DOHH2 (cell line): ENCODE data around the gene STARD13.

Experiments
- H3F3A ChIP-seq: fragments of 200-600 bp; sonication (generic), shearing (Covaris generic); 2 replicates; pipeline ENCODE4 v1.6.0; 2016; ENCODE audit warnings: antibody characterized with exemption, mild to moderate bottlenecking; ENCODE audit not compliant: control insufficient read depth, insufficient read depth
- H3K27ac ChIP-seq: fragments of 200-600 bp; sonication (generic); 2 replicates; pipeline ENCODE4 v1.5.1; 2014; ENCODE audit warnings: low read depth, mild to moderate bottlenecking, low read length, moderate library complexity
- H3K27me3 ChIP-seq: fragments of 200-600 bp; sonication (generic); 2 replicates; pipeline ENCODE4 v1.6.1; 2014; ENCODE audit warnings: mild to moderate bottlenecking, low read length, mixed read lengths; ENCODE audit not compliant: control insufficient read depth
- H3K36me3 ChIP-seq: fragments of 200-600 bp; sonication (generic); 2 replicates; pipeline ENCODE4 v1.6.1; 2014; ENCODE audit warnings: mild to moderate bottlenecking, low read length, moderate library complexity, mixed read lengths; ENCODE audit not compliant: control insufficient read depth
- H3K4me1 ChIP-seq: fragments of 200-600 bp; sonication (generic); 2 replicates; pipeline ENCODE4 v1.6.1; 2014; ENCODE audit warnings: mild to moderate bottlenecking, low read length, mixed read lengths; ENCODE audit not compliant: control insufficient read depth
- H3K4me2 ChIP-seq: fragments of 200-600 bp; sonication (generic); 2 replicates; pipeline ENCODE4 v1.6.0; 2014; ENCODE audit warnings: mild to moderate bottlenecking, low read length, moderate library complexity
- H3K4me3 ChIP-seq: fragments of 200-600 bp; sonication (generic); 2 replicates; pipeline ENCODE4 v1.5.1; 2014; ENCODE audit warnings: mild to moderate bottlenecking, low read length, mixed read lengths
- H3K79me2 ChIP-seq: fragments of 200-600 bp; sonication (generic); 2 replicates; pipeline ENCODE4 v1.6.1; 2014; ENCODE audit warnings: mild to moderate bottlenecking, low read length, mixed read lengths; ENCODE audit not compliant: control insufficient read depth
- H3K9me2 ChIP-seq: fragments of 200-600 bp; sonication (generic); replicated peaks from 2 replicates; pipeline ENCODE4 v1.6.1; 2014; ENCODE audit warnings: mild to moderate bottlenecking, low read length, mixed read lengths; ENCODE audit not compliant: control insufficient read depth
- H3K9me3 ChIP-seq: fragments of 200-600 bp; sonication (generic); 2 replicates; pipeline ENCODE4 v1.6.1; 2014; ENCODE audit warnings: antibody characterized with exemption, low read length, mixed read lengths; ENCODE audit not compliant: control insufficient read depth, insufficient read depth
- H4K20me1 ChIP-seq: fragments of 200-600 bp; sonication (generic); 2 replicates; pipeline ENCODE4 v1.6.0; 2014; ENCODE audit warnings: low read depth, mild to moderate bottlenecking, antibody characterized with exemption, low read length, moderate library complexity; ENCODE audit not compliant: control insufficient read depth, insufficient read depth
- EZH2phosphoT487 ChIP-seq: fragments of 200-600 bp; sonication (generic); IDR thresholded peaks from 2 replicates; pipeline ENCODE4 v1.6.1; 2017; ENCODE audit warnings: borderline replicate concordance, mild to moderate bottlenecking, antibody characterized with exemption, low read length, moderate library complexity, mixed read lengths
- TF ChIP-seq, protein P1 (sequence below): fragments of 200-600 bp; sonication (generic); IDR thresholded peaks from one replicate; pipeline ENCODE4 v1.5.1; 2014; ENCODE audit warnings: antibody characterized with exemption, mild to moderate bottlenecking, low read depth, low read length; ENCODE audit not compliant: poor library complexity, severe bottlenecking

The STARD13 gene

DNA sequence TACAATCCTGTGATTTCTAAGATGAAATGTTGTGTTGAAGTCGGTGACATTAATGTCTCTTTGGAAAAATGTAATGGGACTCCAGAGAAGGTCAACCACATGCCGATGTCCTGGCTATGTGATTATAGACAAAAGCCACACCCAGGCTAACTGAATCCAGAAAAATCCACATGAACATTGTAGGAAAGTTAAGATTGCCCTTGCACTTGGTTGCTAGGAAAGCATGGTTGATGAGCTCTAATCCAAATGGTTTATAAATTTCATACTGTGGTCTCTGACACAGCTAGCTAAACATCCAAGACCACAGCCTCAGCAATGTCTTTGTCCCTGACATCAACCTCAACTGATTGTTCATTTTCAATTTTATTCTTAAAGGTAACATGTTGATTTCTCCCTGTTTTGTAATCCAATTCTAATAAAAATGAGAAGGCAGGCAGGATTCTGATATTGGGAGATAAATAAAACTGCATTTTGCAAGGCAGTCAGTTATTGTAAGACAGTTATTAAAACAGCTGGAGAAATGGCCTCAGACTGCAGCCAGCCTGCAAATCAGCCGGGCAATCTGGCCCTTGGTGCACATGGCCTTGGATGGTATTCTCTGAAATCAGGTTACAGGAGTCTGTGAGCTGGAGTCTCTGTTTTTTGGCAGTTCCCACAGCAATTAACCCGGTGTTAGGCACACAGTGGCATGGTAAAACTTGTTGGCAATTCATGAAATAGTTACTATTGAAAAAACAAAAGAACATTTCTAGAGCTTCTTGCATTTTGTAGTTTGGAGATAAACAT lies 93.9 kb downstream of the STARD13 start:
- Histone ChIP-seq H3K27ac (no peak overlapping the region), H3K4me3 (no peak overlapping the region), H3K79me2 (no peaks in the 10 kb centered on the region), H3K9me2 (no peaks in the 10 kb centered on the region), H3K4me1 (peaks cover 4% of the 10 kb centered on the region; the same call in 1 of the 2 replicates), H3K27me3 (peaks cover 16% of the 10 kb centered on the region), H3F3A (no peaks in the 10 kb centered on the region), H3K36me3 (no peaks in the 10 kb centered on the region), H3K9me3 (no peaks in the 10 kb centered on the region), H3K4me2 (no peak overlapping the region), H4K20me1 (no peaks in the 10 kb centered on the region)
- TF ChIP-seq EZH2phosphoT487, result no peak
- TF ChIP-seq, protein P1, sequence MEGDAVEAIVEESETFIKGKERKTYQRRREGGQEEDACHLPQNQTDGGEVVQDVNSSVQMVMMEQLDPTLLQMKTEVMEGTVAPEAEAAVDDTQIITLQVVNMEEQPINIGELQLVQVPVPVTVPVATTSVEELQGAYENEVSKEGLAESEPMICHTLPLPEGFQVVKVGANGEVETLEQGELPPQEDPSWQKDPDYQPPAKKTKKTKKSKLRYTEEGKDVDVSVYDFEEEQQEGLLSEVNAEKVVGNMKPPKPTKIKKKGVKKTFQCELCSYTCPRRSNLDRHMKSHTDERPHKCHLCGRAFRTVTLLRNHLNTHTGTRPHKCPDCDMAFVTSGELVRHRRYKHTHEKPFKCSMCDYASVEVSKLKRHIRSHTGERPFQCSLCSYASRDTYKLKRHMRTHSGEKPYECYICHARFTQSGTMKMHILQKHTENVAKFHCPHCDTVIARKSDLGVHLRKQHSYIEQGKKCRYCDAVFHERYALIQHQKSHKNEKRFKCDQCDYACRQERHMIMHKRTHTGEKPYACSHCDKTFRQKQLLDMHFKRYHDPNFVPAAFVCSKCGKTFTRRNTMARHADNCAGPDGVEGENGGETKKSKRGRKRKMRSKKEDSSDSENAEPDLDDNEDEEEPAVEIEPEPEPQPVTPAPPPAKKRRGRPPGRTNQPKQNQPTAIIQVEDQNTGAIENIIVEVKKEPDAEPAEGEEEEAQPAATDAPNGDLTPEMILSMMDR, result no peak

DNA sequence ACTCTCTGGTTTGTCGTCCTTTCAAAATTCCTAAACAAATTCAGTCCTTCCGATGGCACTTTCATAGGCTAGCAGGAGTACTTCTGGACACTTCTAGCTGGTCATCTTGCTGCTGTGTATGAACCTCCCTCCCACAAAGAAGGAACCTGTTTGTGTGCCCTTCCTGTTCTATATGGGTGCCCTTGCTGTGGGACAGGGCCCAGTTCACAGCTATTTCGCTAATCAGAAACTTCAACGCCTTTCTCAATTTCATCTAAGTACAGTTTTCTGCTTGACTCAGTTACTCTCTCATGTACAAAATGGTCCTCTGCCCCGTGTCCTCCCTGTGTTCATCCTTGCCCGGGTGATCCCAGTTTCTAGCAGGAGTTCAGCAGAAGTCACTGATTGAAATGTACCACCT lies 96.1 kb downstream of the STARD13 start:
- Histone ChIP-seq H3K36me3 (no peaks in the 10 kb centered on the region), H3K9me2 (no peaks in the 10 kb centered on the region), H3K79me2 (no peaks in the 10 kb centered on the region), H3K27me3 (peaks cover 5% of the 10 kb centered on the region), H4K20me1 (no peaks in the 10 kb centered on the region), H3K9me3 (no peaks in the 10 kb centered on the region), H3K4me3 (no peak overlapping the region), H3K4me2 (no peak overlapping the region), H3K4me1 (peaks cover 4% of the 10 kb centered on the region; the same call in 1 of the 2 replicates), H3K27ac (no peak overlapping the region), H3F3A (no peaks in the 10 kb centered on the region)
- TF ChIP-seq EZH2phosphoT487, result no peak
- TF ChIP-seq, protein P1, result no peak

DNA sequence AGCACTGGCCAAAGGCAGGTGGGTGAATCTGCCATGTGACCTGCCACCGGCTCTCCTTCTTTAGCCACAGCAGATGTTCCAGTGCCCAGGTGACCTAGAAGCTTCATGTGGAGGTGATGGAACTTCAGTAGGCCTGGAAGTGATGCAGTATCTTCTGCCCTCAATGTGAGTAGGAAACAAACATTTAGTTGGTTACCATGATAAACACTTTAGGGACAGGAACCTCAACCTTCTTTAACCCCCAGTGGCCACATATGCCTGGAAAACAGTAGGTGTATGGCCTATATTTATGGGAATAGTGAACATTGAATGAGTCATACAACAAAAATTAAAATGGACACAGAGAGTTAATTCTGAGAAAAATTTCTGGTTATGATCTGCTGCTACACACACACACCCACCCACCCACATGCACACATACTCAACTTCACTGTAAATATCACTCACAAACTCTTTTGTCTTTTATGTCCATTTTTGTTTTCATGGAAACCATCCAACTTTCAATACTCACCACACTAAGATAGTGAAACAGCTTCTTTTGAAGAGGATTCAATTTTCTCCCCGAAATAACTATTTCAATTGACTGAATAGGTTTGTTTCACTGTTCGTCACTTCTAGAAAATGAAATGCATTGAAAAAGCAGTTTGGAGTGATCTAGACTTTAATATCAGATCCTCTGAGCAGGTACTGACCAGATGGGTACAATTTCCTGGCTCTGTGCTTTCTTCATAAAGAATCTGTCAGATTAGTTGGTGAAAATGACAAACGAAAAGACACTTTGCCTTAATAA lies 97.3 kb downstream of the STARD13 start:
- H3K9me2 ChIP-seq, result no peaks in the 10 kb centered on the region
- H3F3A ChIP-seq, result no peaks in the 10 kb centered on the region
- no peak overlapping the region for H3K4me3 ChIP-seq
- peaks cover under 1% of the 10 kb centered on the region for H3K27me3 ChIP-seq
- no peak overlapping the region for H3K27ac ChIP-seq
- peaks cover 4% of the 10 kb centered on the region; the same call in 1 of the 2 replicates for H3K4me1 ChIP-seq
- no peaks in the 10 kb centered on the region for H4K20me1 ChIP-seq
- no peaks in the 10 kb centered on the region for H3K79me2 ChIP-seq
- H3K4me2 ChIP-seq, result no peak overlapping the region
- H3K36me3 ChIP-seq, result no peaks in the 10 kb centered on the region
- TF ChIP-seq, protein P1, result no peak
- TF ChIP-seq EZH2phosphoT487, result no peak
- no peaks in the 10 kb centered on the region for H3K9me3 ChIP-seq
